T1000 (cell line): Measurements from ENCODE around the gene SLC15A5.

ENCODE experiments used
- DNase-seq: peaks from one replicate; lab custom pipeline; 2025; ENCODE audit warnings: mixed read lengths; lab: John Stamatoyannopoulos, UW

Gene SLC15A5

GRCh38 chr12:16174282-16174681 lies 103.2 kb downstream of the SLC15A5 start:
- DNase-seq, result no peak

- no peak for DNase-seq
These were observed 106.1 kb downstream of the SLC15A5 start for GRCh38 chr12:16171348-16171747.

- DNase-seq, result no peak
These were observed 109.4 kb downstream of the SLC15A5 start for GRCh38 chr12:16168078-16168477.

- DNase-seq, result no peak
These were observed 110.7 kb downstream of the SLC15A5 start for GRCh38 chr12:16166563-16167470.

GRCh38 chr12:16165506-16165905 lies 112.0 kb downstream of the SLC15A5 start:
- no peak for DNase-seq

GRCh38 chr12:16163901-16164300 lies 113.6 kb downstream of the SLC15A5 start:
- DNase-seq, result no peak

GRCh38 chr12:16163146-16163545 lies 114.3 kb downstream of the SLC15A5 start:
- no peak for DNase-seq

- no peak for DNase-seq
These were observed 117.9 kb downstream of the SLC15A5 start for GRCh38 chr12:16159571-16159970.

GRCh38 chr12:16158050-16158449 lies 119.4 kb downstream of the SLC15A5 start:
- DNase-seq, result no peak

GRCh38 chr12:16155938-16156337 lies 121.5 kb downstream of the SLC15A5 start:
- DNase-seq, result no peak

GRCh38 chr12:16154990-16155389 lies 122.5 kb downstream of the SLC15A5 start:
- DNase-seq, result no peak

GRCh38 chr12:16152885-16153673 lies 124.4 kb downstream of the SLC15A5 start:
- no peak for DNase-seq

- no peak for DNase-seq
These were observed 127.2 kb downstream of the SLC15A5 start for GRCh38 chr12:16150276-16150675.

GRCh38 chr12:16148938-16149337 lies 128.5 kb downstream of the SLC15A5 start:
- DNase-seq, result no peak
